HG03342 (cell line): ENCODE measurements around the gene AHCYL2.
"Not testable (repeated sequence)": the region's sequence is repeated elsewhere in the genome, so short reads cannot be mapped to it uniquely, and the experiment has no call there.

Experiments used
- ATAC-seq: cut with Tn5 transposase; IDR thresholded peaks from one replicate; pipeline ENCODE4 v1.9.1; 2021; ENCODE audit warnings: mild to moderate bottlenecking, moderate library complexity; ENCODE audit not compliant: unreplicated experiment

Gene AHCYL2

GRCh38 chr7:129282865-129283264, 58.0 kb downstream of the AHCYL2 start:
- ATAC-seq, result no peak

GRCh38 chr7:129283936-129284335, 59.1 kb downstream of the AHCYL2 start:
- ATAC-seq, result no peak

- no peak for ATAC-seq
These were observed 60.3 kb downstream of the AHCYL2 start for GRCh38 chr7:129285111-129285510.

- no peak for ATAC-seq
These were observed 68.0 kb downstream of the AHCYL2 start for GRCh38 chr7:129292861-129293260.

- ATAC-seq, result no peak
These were observed 70.2 kb downstream of the AHCYL2 start for GRCh38 chr7:129295015-129295423.

- ATAC-seq, result no peak
These were observed 73.6 kb downstream of the AHCYL2 start for GRCh38 chr7:129298268-129298893.

GRCh38 chr7:129299889-129300288, 75.1 kb downstream of the AHCYL2 start:
- no peak for ATAC-seq

GRCh38 chr7:129300299-129300698, 75.5 kb downstream of the AHCYL2 start:
- ATAC-seq, result not testable (repeated sequence)

- no peak for ATAC-seq
These were observed 82.8 kb downstream of the AHCYL2 start for GRCh38 chr7:129307592-129307991.

GRCh38 chr7:129308047-129308446, 83.2 kb downstream of the AHCYL2 start:
- ATAC-seq, result no peak

GRCh38 chr7:129311429-129311828, 86.6 kb downstream of the AHCYL2 start:
- ATAC-seq, result no peak

- no peak for ATAC-seq
These were observed 88.5 kb downstream of the AHCYL2 start for GRCh38 chr7:129313282-129313681.

- ATAC-seq, result no peak
These were observed 91.1 kb downstream of the AHCYL2 start for GRCh38 chr7:129315960-129316359.

GRCh38 chr7:129317450-129317849, 92.6 kb downstream of the AHCYL2 start:
- no peak for ATAC-seq

- ATAC-seq, result no peak
These were observed 102.2 kb downstream of the AHCYL2 start for GRCh38 chr7:129327076-129327475.

- no peak for ATAC-seq
These were observed 107.6 kb downstream of the AHCYL2 start for GRCh38 chr7:129332254-129333035.

- ATAC-seq, result no peak
These were observed 109.6 kb downstream of the AHCYL2 start for GRCh38 chr7:129334473-129334872.

- no peak for ATAC-seq
These were observed 113.6 kb downstream of the AHCYL2 start for GRCh38 chr7:129338450-129338849.

- ATAC-seq, result no peak
These were observed 116.4 kb downstream of the AHCYL2 start for GRCh38 chr7:129341212-129341611.

- ATAC-seq, result no peak
These were observed 117.3 kb downstream of the AHCYL2 start for GRCh38 chr7:129341816-129342806.

GRCh38 chr7:129343099-129343700, 118.4 kb downstream of the AHCYL2 start:
- ATAC-seq, result no peak
